NCI-H2081 treated with DMSO at 0.1 percent for 48 hours (cell line): ENCODE data around the gene SMC1A.
"Not testable (repeated sequence)": the region's sequence is repeated elsewhere in the genome, so short reads cannot be mapped to it uniquely, and the experiment has no call there.

Source experiments
- DNase-seq: peaks from one replicate; lab custom pipeline; 2025; lab: John Stamatoyannopoulos, UW

Gene SMC1A

DNA sequence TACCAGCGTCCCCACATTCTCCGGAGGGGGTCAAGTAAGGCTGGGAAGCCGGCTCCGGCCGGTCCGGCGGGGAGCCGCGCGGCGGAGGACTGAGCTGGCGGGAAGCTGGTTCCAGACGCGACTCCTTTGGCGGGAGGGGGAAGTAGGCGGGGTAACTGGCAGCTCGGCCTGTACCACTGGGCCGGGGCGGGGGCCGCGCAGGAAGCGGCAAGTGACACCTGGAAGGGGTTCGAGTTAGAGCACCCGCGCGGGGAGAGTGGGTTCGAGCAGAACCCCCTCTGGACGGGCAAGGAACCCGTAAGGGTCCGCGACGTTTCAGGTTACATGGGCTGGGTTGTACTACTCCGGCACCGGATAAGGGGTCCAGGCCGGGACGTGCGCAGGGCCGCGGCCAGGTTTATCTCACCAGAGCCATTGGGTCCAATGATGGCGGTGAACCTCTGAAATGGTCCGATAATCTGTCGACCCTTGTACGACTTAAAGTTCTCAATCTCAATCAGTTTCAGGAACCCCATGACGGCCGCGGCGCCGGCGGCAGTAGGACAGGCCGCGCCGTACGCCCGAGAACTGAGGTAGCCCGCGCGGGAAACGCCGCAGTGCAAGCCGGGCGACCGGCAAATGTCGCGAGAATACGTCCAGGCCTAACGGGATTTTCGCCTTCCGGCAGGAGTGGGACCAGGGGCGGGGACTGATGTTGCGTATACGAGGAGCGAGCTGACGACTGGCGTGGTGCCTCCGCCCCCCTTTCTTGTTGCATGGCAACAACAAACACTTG lies at the start of gene SMC1A:
Gene SMC1A, minus strand, starts transcription at position 569 of the 775 bp plus-strand sequence. Its CDS starts 54 bp downstream, at position 515.
- peak; percentile 83 for DNase-seq

DNA sequence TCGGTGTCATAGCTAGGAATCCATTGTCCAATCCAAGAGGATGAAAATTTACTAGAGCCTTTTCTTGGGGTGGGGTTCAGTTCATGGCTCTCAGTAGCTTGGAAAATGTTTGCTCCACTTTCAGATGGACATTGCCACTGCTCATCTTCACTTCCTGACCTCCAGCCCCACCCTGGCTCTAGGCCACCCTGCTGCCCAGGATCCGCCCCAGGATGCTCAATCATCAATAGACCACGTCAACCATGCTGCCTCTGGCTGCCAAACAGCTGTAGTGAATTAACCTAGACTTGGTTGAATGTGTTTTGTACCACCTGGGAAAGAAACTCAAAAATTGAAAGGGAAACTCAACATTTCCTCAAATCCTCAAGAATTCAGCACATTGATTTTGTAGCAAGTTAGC lies 48.9 kb upstream of the SMC1A start:
- DNase-seq: no peak

DNA sequence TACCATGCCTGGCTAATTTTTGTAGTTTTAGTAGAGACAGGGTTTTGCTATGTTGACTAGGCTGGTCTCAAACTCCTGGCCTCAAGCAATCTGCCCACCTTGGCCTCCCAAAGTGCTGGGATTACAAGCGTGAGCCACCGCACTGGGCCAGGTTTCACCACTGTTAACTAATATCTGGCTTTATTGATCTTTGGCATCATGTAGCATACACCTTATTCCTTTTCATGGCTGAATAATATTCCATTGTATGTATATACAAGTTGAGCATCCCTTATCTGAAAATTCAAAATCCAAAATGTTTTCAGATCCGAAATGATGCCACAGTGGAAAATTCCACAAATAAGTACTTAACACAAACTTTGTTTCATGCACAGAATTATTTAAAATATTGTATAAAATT lies 46.2 kb upstream of the SMC1A start:
- not testable (repeated sequence) for DNase-seq

DNA sequence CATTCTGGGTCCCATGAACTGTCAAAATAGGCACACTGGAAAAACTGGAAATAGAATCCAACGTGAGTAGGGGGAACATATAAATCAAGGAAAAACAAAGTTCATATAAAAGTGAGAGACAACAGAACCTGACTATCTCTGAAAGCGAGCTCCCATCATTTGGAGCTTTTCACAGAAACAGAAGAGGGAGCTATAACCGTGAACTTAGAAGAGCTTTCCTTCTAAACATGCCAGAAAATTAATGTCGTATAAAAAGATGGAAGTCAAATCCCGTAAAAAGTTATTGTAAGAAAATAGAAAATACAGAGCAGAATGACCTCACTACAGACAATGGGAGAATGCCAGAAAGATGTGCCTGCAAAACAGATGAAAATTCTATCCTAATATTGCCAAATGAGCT lies 35.6 kb upstream of the SMC1A start:
- DNase-seq: no peak

DNA sequence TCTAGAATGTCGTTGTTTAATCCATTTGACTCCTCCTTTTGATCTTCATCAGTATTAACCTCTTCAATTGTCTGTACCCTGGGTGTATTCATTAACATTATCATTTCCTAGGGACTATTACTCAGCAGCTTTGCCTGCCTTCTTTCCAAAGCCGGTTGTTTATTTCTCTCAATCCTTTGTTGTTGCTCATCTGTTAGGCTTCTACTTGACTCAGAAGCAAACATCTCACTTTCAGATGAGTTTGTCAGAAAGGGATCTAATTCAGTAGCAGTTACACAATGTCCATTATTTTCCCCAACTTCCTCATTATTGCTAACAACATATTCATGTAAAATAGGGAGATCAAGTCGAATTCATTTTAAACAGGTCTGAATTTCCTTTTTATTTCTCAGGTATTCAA lies 33.8 kb upstream of the SMC1A start:
- no peak for DNase-seq

DNA sequence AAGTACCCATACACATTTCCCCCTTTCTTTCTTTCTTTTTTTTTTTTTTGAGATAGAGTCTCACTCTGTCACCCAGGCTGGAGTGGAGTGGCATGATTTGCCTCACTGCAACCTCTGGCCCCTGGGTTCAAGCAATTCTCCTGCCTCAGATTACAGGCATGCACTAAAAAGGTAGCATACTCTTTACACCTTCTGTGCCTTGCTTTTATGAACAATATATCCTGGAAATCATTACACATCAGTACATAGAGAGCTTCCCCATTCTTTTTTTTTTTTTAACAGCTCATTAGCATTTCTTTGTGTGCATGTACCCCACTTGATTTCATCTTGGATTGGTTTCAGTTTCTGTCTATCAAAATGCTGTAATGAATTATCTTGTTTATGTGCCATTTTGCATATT lies 30.4 kb upstream of the SMC1A start:
- DNase-seq: no peak

DNA sequence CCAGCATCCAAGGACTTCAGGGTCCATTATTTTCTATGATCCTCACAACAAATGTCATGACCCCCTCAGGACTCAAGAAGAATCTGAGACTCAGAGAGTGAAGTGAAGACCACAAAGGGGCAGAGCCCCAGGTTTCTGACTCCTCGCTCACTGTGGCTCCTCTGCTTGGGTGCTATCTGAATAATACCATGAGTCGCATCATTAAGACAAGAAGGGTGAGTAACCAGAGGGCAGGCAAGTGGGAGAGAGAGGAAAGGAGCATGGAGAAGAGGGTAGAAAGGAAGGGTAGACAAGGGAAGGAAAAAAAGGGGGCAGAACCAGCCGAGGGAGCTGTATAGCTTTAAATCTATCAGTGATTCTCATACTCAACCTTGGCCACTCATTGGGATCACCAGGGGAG lies 27.2 kb upstream of the SMC1A start:
- DNase-seq: no peak

DNA sequence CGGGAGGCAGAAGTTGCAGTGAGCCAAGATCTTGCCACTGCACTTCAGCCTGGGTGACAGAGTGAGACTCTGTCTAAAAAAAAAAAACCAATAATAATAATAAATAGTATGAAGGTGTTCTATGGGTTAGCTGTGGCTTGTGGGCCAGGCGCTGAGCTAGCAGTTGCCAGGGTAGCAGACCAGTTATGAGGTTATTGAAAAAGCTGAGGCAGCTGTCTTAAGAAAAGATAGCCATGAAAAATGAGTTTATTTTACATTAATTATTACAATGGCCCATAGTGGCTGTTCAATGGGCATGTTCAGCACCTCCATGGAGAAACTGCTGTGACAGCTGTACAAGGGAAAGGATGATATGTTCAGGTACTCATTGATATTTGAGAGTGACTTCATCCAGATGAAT lies 25.0 kb upstream of the SMC1A start:
- DNase-seq: no peak

DNA sequence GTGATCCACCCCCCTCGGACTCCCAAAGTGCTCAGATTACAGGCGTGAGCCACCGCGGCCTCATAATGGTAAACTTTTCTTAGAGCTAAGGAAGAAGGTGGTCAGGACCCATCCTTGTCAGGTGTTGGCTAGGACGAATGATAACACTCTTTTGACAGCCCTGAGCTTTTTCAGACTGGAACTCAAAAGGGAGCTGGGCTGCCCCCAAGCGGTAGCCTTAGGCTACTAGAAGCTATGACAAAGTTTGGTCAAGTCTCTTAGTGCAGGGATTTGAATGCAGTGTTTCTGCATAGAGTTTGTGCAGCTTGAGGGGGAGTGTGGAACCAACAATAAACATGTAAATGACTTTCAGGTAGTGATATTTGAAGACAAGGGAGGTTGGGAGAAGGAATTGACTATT lies 23.5 kb upstream of the SMC1A start:
- DNase-seq: no peak

DNA sequence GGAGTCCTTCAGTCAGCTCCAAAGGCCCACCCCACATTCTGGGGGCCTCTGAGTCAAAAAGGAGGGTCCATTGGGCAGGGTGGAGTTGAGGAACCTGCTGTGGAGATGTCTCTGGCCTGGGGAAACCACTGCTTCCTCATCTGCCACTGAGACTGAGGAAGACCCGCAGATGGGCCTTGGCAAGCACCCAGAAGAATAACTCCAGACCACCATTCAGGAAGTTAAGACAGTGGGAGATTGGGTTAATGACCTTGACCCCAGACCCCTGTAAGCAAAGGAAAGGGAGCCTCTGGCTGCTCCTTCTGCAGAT lies 19.8 kb upstream of the SMC1A start:
- no peak for DNase-seq

DNA sequence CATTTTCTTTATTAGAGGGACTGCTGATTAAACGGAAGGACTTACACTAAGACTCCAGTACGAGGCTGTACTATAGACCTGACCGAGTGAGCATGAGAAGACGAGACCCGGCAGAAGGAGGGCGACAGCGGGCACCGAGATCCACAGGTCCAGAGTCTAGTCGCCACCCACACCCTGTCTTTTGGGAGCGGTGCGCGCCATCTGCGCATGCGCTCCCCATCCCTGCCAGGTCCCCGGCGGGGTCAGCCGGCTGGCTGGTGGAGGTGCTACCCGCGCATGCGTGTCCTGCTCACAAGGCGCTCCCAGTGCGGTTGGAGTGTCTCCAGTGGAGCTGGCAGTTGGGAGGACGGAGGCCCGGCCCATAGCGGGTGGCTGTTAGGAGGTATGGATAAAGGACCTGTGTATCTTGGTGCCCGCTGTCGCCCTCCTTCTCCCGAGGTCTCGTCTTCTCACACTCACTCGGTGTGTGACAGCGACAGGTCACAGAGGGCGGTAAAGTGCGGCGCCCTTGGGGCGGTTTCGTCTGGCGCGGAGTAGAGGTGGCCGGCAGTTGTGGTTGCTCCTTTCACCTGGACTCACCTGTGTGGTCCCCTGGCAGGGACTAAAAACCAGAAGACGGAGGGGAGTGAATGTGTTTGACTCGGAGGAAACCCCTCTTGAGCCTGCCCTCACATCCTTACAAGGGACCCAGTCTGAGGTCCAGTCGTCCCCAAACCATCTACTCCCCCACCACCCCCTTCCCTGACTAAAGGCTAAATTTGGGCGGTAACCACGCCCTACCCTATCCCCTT lies 19.3 kb upstream of the SMC1A start:
- peak; percentile 50 for DNase-seq

DNA sequence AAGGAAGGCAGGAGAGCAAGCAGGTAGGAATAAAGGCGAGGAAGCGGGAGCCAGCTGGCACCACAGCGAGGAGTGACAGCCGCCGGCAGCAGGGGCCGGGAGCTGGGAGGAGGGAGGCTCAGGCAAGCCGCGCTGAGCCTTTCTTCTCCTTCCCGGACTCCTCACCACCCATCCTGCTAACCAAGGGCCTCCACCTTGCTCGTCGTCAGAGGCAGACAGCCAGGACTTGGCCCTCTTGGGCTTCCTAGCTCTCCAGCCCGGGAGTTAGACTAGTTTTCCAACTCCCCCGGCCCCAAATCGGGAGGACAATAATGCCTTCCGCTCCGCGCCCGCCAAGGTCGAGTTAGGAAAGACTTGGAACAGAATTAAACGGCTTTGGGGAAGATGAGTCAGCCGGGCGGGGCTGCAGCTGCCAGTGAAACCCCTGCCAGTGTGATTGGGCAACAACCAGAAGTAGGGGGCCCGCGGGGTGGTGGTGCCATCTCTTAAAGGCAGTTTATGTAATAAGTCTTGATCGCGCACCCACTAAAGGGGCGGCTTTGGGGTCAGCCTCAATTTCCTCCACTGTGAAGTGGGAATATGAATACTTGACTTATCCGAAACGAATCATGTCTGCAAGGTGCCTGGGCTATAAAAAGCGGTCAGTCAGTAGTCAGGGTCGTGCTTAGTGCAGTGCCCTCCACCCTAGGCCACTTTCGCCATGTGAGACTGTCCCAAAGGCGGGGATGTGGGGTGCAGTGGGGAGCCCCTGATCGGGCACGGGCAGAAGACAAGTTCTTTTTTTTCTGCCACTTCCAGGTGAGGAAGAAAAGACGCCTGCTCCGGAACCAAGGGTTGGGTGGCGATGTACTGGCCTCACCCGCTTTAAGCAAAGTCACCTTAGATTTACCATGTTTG lies 18.4 kb upstream of the SMC1A start:
- DNase-seq: no peak

DNA sequence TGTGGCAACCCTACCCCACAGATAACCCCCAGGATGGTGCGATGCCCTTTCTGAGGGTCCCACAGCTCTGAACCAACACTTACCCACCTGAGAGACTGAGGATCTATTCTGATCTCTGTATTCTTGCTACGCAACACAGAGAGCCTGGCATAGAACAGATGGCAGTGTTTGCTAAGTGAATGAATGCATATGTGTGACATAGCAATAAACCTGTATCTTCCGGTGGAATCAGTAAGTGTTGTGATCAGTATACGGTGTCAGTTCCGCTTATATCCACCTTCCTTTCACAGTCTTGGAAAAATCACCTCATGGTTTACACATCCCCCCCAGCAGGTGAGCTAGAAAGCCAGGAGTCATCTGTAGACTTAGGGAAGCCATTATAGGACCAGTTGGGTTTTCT lies 17.6 kb upstream of the SMC1A start:
- DNase-seq: no peak

DNA sequence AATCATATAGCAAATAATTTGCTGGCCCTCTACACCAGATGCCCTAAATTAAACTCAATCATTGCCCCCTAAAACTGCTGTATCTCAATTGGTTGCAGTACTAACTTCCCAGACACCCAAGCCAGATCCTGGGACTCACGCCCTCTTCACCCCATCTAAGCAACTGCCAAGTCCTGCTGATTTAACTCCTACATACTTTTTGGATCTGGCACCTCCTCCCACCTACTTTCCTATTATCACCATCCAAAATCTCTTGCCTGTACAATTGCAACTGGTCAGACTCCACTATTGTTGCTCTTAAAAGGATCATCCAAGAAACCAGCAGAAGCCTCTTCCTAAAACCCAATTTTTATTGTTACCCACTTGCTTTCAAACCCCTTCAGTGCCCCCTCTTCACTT lies 16.4 kb upstream of the SMC1A start:
- DNase-seq: no peak

DNA sequence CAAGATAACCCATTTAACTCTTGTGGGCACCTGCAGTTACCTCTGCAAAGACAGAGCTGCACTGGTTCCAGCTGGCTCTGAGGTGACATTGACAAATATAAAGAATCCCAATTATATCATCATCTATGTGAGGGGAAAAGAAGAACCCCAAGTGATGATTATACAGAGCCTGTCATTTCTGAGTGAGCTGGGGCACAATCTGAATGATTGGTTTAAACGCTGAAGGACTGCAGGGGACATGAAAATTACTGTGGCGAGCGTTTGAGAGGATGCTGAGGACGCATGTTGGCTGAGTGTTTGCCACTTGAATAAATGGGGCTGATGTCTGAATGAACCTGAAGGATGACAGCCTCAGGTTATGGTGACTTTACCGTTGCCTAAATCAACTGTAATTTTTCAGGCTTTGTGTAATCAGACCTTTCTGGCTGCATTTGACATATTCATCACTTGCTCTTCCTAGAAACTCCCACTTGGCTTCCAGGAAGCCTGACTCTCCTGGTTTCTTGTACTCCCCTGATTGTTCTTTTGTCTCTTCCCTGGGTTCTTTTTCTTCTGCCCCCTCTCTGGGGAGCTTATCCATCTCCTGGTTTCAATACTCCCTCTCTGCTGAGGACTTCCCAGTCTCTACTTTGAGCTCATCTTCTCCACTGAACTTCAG lies 15.8 kb upstream of the SMC1A start:
- DNase-seq: no peak

DNA sequence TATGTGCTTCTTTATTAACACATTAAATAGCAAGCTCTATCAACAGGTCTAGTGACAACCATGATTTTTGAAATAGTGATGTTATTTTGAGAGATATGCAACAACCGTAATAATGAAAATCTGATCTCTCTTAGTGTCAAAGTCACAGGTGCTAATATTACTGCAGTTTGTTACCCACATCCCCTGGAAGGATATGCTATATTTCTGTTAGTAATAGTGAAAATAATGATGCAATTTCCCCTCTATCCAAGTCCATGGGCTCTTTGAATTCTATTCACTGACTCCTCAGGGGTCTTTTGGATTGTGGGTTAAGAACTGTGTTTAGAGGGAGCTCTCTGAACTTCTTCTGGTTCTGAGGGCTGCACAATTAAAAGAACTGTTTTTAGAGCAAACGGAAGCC lies 14.8 kb upstream of the SMC1A start:
- DNase-seq: no peak

DNA sequence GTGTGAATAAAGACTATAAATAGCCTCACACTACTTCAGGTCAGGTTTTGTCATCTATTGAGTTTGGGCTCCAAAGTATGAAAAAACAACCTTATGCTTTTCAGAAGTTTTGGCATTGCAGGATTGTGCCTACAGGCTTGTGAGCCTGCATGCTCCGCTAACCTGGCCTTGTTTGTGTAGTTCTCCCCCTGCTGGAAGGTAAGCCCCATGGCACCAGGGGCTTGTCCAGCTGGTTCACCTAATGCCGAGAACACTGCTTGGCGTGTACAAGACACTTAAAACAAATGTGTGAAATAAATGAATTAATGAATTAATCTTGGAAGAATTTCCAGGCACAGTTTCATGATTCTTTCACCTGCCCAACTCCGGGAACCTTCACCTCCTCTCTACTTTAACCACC lies 13.5 kb upstream of the SMC1A start:
- no peak for DNase-seq

DNA sequence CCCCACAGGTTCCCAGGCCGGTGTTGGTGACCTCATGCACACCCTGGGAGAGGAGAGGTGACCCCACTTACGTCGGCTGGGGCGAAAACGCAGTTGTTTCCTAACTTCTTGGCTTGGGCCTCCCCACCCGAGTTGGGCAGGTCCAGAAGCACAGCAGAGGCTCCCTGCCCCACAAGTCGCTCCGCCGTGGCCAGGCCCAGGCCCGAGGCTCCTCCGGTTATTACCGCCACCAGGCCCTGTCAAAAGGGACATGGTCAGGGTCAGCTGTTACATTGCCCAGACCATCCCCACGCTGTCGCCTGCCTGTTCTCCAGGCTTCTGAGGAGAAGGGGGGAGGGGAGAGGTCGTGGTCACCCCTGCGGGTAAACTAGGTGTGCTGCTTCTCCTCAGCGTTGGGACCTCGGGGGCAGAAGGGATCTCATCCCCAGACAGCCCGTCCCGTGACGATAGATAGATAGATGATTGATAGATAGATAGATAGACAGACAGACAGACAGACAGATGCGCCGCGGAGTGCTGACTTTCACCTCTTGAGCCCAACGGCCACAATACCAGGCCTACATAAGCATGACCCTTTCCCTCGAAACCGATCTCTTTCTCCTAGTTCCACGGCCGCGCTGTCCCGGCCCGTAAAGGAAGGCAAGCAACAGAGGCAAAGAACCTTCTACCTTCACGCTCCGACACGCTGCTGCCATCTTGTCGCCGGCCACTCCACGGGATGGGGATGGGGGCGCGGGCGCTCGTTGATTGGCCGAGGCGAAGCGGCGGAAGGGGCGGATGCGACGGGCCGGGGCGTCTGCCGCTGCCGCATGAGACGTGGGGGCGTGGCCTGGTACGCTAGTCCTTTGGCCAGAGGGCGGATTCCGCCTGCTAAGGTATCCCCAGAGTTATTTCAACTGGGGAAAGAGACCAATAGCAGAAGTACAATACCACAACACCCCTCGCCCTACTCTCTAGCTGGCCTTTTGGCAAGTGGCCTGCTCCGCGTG lies 11.5 kb upstream of the SMC1A start, which contains the start of gene HSD17B10:
Gene HSD17B10, minus strand, starts transcription at position 720 of the 989 bp plus-strand sequence. Its CDS starts 25 bp downstream, at position 695.
- DNase-seq: no peak

DNA sequence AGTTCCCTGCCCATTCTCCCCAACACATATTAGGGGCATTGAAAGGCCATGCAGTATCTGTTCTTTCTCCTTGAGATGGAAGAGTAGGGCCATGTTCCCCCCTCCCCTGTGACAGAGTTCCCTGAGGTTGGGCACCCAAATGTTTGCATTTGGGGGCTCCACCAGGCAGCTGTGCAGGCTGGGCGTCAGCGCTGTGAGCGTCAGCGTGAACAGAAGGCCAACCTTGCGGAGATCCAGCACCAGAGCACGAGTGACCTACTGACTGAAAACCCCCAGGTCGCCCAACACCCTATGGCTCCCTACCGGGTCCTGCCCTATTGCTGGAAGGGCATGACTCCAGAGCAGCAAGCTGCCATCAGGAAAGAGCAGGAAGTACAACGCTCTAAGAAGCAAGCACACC lies 7.8 kb upstream of the SMC1A start:
- DNase-seq: no peak

DNA sequence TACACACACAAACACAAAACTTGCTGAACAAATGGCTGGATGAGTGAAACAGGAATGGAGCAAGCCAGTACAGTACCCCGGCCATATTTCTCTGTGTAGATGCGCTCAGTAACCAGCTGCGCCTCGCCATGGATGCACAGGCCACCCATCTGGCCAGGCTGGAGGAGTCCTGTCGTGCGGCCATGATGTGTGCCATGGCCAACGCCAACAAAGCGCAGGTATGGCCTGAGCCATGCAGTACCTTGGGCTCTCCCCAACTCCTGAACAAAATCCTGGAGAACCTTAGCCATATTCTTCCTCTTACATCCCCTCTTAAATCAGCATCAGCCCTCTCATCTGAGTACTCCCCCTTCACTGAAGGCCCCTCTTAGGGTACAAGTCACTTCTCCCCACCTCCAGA lies 7.3 kb upstream of the SMC1A start:
- no peak for DNase-seq

DNA sequence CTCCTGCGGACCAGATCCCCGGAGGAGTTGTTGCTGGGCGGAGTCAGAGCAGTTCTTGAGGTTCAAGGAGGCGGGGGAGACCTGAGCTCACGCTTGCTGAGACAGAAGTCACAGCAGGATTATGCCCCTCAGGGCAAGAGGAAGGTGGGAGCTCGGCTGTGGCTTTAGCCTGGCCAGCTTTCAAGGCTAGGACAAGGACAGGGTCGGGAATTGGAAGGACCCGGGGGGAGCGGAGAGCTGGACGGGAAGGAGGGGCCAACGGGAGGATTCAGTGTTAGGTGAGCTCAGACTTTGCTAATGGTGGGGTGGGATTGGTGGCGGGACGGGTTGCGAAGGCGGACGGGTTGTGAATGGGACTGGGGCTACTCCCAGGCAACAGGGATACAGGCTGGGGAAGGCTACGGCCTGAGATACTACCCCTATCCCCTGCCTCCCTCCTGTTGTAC lies 430 bp upstream of the SMC1A start, which contains the start of gene RIBC1:
Gene RIBC1, plus strand, starts transcription at position 13 of the 446 bp plus-strand sequence. CDS start 3,404 bp downstream, outside the sequence.
- DNase-seq: no peak
